T47D (cell line): Measurements from ENCODE around the gene PDPK1.
A peak's percentile ranks its signal among the peaks of the same experiment; 100 is the strongest.

Source experiments
- DNase-seq, 2 experiments: peaks; one replicate each; pipeline versions ENCODE4 v3.0.0 to v3.0.0-alpha.2; 2011 to 2012; ENCODE audit warnings: low read depth in 1 of 2, low spot score in 1 of 2
- JUND ChIP-seq: IDR thresholded peaks from 2 replicates; pipeline ENCODE4 v1.6.1; 2012; ENCODE audit warnings: low read depth
- in situ Hi-C: cut with HindIII; loops from 2 replicates; pipeline ENCODE4 v1.10.0; 2016; ENCODE audit warnings: low sequenced_read_pairs, low pct_unique_long_range_greater_than_20kb

Gene PDPK1

DNA sequence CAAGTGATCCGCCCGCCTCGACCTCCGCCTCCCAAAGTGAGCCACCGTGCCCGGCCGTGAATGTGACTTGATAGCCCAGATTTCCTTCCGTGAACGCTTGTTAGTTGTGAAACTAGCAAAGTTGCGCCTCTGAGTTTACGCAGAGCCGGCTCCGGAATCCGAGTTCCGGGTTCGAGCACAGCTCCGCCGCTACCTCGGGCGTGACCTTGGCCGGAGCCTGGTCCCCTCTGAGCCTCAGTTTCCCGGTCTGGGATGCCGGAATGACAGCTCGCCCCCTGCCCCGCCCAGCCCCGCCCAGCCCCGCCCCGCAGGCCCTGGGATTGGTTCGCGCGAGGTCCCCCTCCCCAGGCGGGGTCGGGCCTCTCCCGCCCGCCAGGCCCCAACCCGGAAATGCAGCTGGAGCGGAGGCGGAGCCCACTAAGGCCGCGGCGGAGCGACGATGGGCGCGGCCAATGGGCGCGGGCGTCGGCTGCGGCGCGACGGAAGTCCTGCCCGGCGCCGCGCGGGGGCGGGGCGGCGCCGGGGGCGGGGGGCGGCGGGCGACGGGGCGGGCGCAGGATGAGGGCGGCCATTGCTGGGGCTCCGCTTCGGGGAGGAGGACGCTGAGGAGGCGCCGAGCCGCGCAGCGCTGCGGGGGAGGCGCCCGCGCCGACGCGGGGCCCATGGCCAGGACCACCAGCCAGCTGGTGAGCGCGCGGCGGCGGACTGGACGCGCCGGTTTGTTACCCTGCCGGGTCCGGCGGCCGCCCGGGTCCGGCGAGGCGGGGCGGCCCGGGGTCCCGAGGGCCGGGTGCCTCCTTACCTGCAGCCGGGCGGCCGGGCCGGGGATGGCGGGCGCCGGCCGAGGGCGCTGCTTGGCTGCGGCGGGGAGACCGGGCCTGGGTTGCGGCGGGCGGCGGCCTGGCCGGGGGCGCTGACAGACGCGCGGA, at the start of gene PDPK1:
Gene PDPK1 (plus strand): TSS at position 571 of the 929 bp plus-strand sequence. CDS start 92 bp downstream, at position 663.
- DNase-seq = peak; percentile 82 to 97
- no peak for TF ChIP-seq JUND
- in situ Hi-C loops = no loop called here

DNA sequence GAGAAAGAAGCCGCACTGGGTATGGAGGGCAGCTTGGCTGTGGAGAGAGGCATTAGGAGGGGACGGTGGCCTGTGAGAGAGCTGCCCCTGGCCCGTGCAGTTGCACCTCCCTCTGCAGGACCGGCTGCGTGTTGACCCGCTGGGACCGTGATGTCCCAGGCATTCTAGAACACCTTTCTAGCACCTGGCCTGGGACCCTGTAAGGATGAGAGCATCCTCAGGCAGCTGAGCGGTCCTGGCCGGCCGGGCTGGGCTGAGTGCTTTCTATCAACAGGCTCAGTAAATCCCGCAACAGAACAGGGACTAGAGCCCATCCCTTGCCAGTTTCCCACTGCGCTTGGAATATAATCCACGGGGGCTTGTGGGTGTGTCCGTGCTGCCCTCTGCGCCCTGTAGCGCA, 48.2 kb upstream of the PDPK1 start:
- in situ Hi-C loops = no loop called here
- DNase-seq = no peak
- TF ChIP-seq JUND = no peak

DNA sequence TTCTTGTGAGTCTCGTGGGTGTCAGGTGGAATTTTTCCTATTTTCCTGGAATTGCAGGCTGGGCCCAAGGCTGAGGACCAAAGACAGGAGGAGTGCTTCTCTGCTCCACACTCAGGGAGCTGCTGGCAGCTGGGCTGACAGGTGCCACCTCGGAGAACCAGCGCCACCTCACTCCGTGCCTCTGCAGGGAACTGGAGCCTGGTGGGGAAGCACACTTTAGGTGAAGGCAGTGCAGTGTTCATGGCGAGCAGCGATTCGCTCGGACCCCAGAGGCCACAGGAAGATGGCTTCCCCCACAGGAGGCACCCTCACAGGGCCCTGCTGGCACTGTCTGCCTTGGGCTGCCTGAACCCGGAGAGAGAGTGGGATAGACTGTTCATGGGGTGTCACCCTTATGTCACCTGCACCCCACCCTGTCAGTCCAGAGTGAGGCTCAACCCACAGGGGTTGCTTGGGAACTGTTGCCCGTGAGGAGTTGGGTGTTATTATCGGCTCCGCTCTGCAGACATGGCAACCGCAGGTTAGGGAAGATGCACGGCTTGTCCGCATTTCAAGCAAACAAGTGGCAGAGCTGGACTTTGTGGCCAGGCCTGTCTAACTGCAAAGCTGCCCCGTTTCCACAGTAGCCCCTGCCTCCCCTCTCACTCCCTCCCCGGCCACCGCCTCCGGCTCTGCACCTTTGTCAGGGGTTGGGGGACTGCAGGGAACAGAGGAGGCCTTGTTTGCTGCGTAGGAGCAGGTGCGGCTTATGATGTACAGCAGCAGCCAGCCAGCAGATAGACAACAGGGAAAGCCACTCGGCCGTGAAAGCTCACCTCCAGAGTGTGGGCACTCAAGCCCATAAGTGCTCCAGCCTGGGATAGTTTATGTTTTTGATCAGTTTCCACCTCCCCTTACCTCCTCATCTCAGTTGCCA, 47.4 kb upstream of the PDPK1 start:
- in situ Hi-C loops = no loop called here
- DNase-seq = no peak
- TF ChIP-seq JUND = no peak

DNA sequence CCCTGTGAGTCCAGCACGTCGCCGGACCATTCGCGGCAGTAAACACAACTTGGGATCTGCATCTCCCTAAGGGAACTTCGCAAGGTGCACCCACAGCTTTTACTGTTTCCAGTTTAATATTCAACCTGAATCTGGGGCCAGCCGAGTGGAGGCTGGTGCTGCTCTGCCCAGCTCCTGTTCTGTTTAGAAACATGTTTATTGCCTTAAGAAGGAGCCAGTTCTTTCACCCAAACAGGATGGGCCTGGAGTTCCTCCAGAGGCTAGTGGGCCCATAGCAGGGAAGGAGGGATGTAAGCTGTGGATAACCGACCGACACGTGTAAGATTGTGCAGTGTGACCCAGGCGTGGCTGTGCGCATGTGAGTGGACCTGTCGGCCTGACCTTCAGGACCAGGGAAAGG, 45.5 kb upstream of the PDPK1 start:
- TF ChIP-seq JUND = no peak
- in situ Hi-C loops = no loop called here
- no peak for DNase-seq

DNA sequence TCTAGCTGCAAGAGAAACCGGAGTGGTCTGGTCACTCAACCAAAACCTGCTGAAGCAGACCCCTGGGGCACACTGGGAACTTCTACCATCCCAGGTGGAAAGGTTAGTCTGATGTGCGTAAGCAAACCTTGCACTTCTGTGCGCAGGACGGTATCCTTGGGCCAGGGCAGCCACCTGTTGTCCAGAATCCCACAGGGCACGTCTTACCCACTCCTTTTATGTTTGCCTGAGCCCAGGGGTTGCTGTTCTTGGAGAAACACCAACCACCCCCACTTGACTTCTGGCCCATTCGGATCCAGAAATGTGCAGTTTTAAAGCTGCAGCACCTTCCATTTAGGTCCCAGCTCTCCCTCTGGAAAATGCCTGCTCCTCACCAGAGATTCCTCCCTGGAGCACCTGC, 44.2 kb upstream of the PDPK1 start:
- TF ChIP-seq JUND = no peak
- DNase-seq = no peak
- in situ Hi-C loops = no loop called here

DNA sequence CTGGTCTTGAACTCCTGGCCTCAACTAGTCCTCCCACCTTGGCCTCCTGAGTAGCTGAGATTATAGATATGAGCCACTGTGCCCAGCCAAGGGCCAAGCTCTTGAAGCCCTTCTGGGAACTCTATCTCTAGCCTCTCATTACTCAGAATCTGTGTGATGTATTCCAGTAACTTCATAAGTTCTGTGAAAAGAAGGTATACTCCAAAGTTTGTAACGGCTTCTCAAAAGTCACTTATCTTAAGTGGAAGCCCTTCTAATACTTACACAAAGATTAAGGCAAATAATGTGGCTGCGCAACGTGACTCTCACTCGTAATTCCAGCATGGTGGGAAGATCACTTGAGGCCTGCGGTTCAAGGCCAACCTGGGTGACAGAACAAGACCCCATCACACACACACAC, 43.2 kb upstream of the PDPK1 start:
- no peak for TF ChIP-seq JUND
- DNase-seq = no peak
- in situ Hi-C loops = no loop called here

DNA sequence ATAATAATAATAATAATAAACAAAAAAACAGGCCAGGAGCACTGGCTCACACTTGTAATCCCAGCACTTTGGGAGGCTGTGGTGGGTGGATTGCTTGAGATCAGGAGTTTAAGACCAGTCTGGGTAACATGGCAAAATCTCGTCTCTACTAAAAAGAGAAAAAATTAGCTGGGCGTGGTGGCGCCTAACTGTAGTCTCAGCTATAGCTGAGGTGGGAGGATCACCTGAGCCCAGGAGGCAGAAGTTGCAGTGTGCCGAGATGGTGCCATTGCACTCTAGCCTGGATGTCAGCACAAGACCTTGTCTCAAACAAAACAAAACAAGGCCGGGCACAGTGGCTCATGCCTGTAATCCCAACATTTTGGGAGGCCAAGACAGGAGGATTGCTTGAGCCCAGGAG, 42.8 kb upstream of the PDPK1 start:
- no peak for DNase-seq
- in situ Hi-C loops = no loop called here
- no peak for TF ChIP-seq JUND

DNA sequence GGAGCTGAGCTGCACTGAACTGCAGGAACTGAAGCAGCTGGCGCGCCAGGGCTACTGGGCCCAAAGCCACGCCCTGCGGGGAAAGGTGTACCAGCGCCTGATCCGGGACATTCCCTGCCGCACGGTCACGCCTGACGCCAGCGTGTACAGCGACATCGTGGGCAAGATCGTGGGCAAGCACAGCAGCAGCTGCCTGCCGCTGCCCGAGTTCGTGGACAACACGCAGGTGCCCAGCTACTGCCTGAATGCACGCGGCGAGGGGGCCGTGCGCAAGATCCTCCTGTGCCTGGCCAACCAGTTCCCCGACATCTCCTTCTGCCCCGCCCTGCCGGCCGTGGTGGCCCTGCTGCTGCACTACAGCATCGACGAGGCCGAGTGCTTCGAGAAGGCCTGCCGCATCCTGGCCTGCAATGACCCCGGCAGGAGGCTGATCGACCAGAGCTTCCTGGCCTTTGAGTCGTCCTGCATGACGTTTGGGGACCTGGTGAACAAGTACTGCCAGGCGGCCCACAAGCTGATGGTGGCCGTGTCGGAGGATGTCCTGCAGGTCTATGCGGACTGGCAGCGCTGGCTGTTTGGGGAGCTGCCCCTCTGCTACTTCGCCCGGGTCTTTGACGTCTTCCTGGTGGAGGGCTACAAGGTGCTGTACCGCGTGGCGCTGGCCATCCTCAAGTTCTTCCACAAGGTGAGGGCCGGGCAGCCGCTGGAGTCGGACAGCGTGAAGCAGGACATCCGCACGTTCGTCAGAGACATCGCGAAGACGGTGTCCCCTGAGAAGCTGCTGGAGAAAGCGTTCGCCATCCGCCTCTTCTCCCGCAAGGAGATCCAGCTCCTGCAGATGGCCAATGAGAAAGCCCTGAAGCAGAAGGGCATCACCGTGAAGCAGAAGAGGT, 41.4 kb upstream of the PDPK1 start:
- no peak for DNase-seq
- in situ Hi-C loops = no loop called here
- TF ChIP-seq JUND = no peak

DNA sequence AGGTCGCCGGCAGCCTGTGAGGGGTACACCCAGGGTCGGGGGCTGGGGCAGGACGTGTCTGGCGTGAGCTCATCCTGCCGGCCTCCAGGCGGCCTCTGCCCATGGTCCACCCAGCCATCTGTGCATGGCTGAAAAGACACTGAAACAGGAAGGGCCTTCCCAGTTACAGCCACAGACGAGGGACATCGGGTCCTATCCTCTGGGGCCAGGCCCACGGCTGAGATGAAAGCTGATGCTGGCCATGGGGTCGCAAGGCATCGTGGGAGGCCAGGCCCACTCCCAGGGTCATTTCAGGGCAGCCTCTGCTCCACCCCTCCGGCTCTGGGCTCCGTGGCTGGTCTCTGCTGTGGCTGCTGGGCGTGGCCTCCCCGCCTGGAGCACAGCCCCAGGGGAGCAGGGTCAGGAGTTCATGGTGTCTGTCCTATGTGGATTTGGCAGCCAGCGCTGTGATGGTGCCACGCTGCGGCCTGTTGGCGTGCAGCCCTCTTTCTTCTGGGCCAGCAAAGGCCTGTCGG, 40.6 kb upstream of the PDPK1 start:
- in situ Hi-C loops = no loop called here
- TF ChIP-seq JUND = no peak
- DNase-seq = no peak

DNA sequence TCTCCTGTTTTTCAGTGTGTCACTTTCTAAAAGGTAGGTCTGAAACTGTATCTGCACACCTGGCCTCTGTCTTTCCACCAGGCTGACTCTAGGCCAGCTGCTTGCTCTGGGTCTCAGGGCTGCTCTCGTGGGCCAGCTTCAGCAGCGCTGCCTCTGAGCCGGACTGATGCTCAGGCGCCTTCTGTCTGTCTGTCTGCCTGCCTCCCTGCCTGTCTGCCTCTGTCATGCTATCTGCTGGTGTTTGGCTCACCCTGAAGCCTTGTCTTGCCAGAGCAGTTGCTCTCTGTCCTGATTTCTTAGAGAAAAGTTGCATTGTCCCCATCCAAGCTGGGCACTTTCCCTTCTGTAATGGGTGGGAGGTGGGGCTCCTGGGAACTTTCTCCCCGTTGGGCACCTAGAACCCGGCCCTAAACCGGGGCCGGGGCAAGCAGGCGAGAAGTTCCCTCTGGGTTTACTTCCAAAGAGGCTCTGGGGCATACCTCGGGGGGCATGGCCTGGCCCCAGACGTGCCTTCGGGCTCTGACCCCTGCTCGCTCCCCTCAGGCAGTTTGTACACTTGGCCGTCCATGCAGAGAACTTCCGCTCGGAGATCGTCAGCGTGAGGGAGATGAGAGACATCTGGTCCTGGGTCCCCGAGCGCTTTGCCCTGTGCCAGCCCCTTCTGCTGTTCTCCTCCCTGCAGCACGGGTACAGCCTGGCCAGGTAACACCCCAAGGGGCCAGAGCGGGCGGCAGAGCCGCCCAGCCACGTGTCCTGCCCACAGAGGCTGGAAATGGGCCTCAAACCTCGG, 39.9 kb upstream of the PDPK1 start:
- no peak for TF ChIP-seq JUND
- in situ Hi-C loops = no loop called here
- DNase-seq = no peak

DNA sequence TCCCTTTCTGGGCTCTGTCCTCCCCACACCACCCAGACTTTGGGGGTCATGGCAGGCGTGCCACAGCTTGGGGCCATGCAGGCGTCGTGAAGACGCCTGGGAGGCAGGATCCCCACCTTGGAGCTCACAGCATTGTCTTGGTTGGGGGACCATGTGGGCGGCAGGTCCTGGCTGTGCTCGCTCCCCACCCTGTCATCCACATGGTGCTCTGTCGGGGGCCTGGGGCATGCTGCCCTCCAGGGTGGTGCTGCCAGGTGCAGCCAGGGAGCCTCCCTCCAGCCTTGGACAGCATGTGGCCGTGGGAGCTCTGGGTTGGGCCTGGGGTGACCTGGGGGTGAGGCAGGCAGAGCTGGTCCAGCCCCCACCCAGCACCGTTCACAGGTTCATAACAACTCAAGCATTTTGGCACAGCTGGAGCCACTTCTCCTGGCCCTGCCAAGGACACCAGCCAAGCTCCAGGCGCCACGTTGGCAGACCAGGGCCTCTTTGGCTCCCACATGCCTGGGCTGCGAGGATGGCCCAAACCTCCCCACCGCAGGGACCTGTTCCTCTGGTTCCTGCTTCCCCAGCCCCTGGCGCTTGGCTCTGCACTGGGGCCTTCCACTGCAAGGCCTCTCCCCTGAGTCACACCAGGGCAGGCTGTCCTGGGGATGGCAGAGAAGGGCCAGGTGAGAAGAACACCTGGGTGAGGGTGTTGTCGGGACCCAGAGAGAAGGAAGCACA, 39.1 kb upstream of the PDPK1 start:
- peak; percentile 69 to 92 for DNase-seq
- TF ChIP-seq JUND = no peak
- in situ Hi-C loops = no loop called here
